Skeletal muscle satellite cell (primary cell): ENCODE results near the gene EHMT1.
"Not testable (repeated sequence)": the region's sequence is repeated elsewhere in the genome, so short reads cannot be mapped to it uniquely, and the experiment has no call there.

Experiments used
- H3K27me3 ChIP-seq: 2 replicates; pipeline ENCODE4 v1.7.0; 2013; ENCODE audit warnings: low read length; ENCODE audit not compliant: control insufficient read depth, insufficient read depth
- H3K36me3 ChIP-seq: 2 replicates; pipeline ENCODE4 v1.7.0; 2013; ENCODE audit warnings: mild to moderate bottlenecking, control low read depth, low read length; ENCODE audit not compliant: insufficient read depth
- H3K4me1 ChIP-seq: 2 replicates; pipeline ENCODE4 v1.7.0; 2013; ENCODE audit warnings: low read length; ENCODE audit not compliant: control insufficient read depth, insufficient read depth
- H3K4me2 ChIP-seq: 2 replicates; pipeline ENCODE4 v1.7.0; 2013; ENCODE audit warnings: mild to moderate bottlenecking, low read length
- H3K4me3 ChIP-seq: 2 replicates; pipeline ENCODE4 v1.7.0; 2013; ENCODE audit warnings: low read length
- H3K9ac ChIP-seq: 2 replicates; pipeline ENCODE4 v1.7.0; 2013; ENCODE audit warnings: mild to moderate bottlenecking, low read depth, low read length, moderate library complexity
- H3K9me3 ChIP-seq: replicated peaks from 2 replicates; pipeline ENCODE4 v1.7.0; 2013; ENCODE audit warnings: mild to moderate bottlenecking, control low read depth, low read length

The EHMT1 gene

DNA sequence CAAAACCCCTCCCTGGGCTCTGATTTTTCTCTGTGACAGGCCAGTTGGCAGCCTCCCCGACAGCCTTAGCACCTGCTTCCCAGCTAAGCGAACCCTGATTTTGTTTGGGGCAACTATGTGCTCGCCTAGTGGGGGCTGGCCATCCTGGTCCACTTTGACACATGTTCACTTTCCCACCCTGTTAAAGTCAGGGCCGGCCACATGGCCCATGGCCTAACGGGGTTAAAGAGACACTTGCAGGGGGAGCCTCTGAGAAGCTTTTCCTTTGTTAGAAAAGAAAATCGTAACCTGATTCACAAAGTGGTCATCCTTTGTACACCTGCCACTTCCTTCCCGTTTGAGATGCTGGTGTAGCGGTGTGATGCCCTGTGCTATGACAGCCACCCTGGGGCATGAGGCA, 257.5 kb downstream of the EHMT1 start:
- no peak overlapping the region for H3K4me3 ChIP-seq
- no peak overlapping the region for H3K4me2 ChIP-seq
- peaks cover 10% of the 10 kb centered on the region for H3K27me3 ChIP-seq
- H3K4me1 ChIP-seq: no peaks in the 10 kb centered on the region
- no peaks in the 10 kb centered on the region for H3K9me3 ChIP-seq
- no peaks in the 10 kb centered on the region for H3K36me3 ChIP-seq
- no peak overlapping the region for H3K9ac ChIP-seq

- Histone ChIP-seq H3K4me1 (no peaks in the 10 kb centered on the region), H3K4me3 (no peak overlapping the region), H3K27me3 (peaks cover 10% of the 10 kb centered on the region), H3K9ac (no peak overlapping the region), H3K4me2 (no peak overlapping the region), H3K9me3 (no peaks in the 10 kb centered on the region), H3K36me3 (no peaks in the 10 kb centered on the region)
These were observed 258.1 kb downstream of the EHMT1 start for GRCh38 chr9:137876781-137877386.

DNA sequence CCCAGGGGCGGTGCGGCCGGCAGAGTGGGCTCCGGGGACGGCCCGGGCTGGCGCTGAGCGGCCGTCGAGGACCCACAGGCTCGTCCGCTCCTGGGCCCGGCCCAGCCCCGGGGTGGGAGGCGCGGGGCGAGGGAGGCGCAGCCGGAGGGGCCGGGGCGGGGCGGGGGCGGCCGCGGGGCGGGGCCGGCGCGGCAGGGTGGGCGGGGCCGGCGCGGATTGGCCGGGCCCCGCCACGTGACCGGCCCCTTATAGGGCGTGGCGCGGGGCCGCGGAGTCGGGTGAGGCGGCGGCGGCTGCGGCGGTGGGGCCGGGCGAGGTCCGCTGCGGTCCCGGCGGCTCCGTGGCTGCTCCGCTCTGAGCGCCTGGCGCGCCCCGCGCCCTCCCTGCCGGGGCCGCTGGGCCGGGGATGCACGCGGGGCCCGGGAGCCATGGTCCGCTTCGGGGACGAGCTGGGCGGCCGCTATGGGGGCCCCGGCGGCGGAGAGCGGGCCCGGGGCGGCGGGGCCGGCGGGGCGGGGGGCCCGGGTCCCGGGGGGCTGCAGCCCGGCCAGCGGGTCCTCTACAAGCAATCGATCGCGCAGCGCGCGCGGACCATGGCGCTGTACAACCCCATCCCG, 258.8 kb downstream of the EHMT1 start, which contains the start of gene CACNA1B:
Gene CACNA1B (plus strand): TSS at position 277 of the 617 bp plus-strand sequence. CDS start 152 bp downstream, at position 429.
- peak within 1 kb of the TSS; percentile 45 for H3K4me3 ChIP-seq

GRCh38 chr9:137878146-137878941, 259.5 kb downstream of the EHMT1 start:
- Histone ChIP-seq H3K36me3 (no peaks in the 10 kb centered on the region), H3K27me3 (peaks cover 10% of the 10 kb centered on the region), H3K9ac (no peak overlapping the region), H3K4me2 (peak overlapping the region; percentile 82), H3K9me3 (no peaks in the 10 kb centered on the region), H3K4me1 (no peaks in the 10 kb centered on the region), H3K4me3 (peak overlapping the region; percentile 45)

More for the DNA sequence above, 258.8 kb downstream of the EHMT1 start, which contains the start of gene CACNA1B:
- not testable (repeated sequence) for H3K36me3 ChIP-seq, H3K9me3 ChIP-seq, H3K27me3 ChIP-seq, H3K4me1 ChIP-seq, H3K9ac ChIP-seq
- peak within 1 kb of the TSS; percentile 82 for H3K4me2 ChIP-seq

- Histone ChIP-seq H3K36me3 (no peaks in the 10 kb centered on the region), H3K4me2 (no peak overlapping the region), H3K4me3 (no peak overlapping the region), H3K9ac (no peak overlapping the region), H3K27me3 (peaks cover 10% of the 10 kb centered on the region), H3K9me3 (no peaks in the 10 kb centered on the region), H3K4me1 (no peaks in the 10 kb centered on the region)
These were observed 260.2 kb downstream of the EHMT1 start for GRCh38 chr9:137879052-137879451.

DNA sequence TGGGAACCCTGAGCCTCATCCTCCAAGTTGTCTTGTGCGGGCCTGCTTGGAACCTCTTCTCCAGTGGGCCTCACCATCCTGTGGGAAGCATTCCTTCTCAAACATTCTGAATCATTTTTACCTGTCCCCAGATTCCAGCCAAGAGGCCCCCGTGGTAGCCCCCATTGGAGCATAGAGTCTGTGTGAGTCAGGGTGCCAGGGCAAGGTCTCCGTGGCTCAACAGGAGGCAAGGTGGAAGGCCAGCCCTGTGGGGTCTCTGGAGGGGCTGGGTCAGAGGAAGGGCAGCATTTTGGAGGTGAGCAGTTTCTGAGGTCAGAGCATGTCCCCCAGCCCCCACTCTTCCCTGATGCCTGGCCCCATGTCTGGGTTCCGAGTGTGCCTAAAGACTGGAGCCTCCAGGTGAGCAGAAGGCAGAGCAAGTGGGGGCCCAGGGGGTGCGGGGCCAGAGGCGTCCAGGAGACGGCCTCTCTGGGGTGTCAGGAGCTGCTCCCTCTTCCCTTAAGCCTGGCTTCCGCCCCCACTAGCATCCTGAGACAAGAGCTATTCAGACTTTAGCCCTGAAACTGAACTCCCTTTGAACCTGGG, 260.9 kb downstream of the EHMT1 start:
- no peaks in the 10 kb centered on the region for H3K4me1 ChIP-seq
- no peaks in the 10 kb centered on the region for H3K36me3 ChIP-seq
- no peaks in the 10 kb centered on the region for H3K9me3 ChIP-seq
- no peak overlapping the region for H3K9ac ChIP-seq
- no peak overlapping the region for H3K4me2 ChIP-seq
- H3K4me3 ChIP-seq: no peak overlapping the region
- H3K27me3 ChIP-seq: peaks cover 10% of the 10 kb centered on the region

DNA sequence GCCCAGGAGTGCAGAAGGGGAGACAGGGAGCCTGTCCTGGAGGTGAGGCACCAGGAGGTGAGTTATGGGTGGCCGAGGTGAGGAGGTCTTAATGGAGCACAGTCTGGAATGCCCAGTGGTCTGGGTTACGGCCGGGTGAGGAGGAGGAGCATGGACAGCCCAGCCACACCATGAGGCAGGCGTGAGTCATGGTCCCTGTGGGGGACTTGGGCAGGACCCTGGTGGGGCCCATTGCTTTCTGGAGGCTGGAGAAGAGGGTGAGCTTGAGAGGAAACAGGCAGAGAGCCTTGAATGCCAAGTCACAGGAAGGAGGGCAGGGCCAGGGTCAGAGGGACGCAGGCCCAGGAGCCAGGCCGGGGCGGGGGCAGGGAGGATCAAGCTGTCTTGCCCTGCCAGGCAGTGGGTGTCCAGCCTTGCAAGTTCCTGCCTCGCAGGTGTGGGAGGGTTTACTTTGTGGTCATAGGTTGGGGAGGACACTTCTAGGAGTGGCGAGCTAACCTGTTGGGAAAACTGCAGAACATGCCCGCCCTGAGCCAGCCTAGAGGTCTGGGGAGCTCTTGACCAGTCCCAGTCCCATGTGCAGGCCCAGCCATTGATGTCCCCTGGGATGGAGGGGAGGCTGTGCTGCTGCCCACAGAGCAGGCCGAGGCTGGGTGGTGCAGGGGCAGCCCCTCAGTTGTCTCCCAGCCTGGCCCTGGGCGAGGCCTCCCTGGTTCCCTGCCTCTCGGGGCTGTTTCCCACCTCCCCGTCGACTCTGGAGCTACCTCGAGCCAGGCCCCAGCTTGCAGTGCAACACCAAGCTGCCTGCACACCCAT, 261.6 kb downstream of the EHMT1 start:
- H3K36me3 ChIP-seq: no peaks in the 10 kb centered on the region
- no peak overlapping the region for H3K4me2 ChIP-seq
- H3K27me3 ChIP-seq: peaks cover 10% of the 10 kb centered on the region
- H3K9ac ChIP-seq: no peak overlapping the region
- H3K4me3 ChIP-seq: no peak overlapping the region
- no peaks in the 10 kb centered on the region for H3K9me3 ChIP-seq
- no peaks in the 10 kb centered on the region for H3K4me1 ChIP-seq

- H3K27me3 ChIP-seq: peaks cover 8% of the 10 kb centered on the region
- H3K36me3 ChIP-seq: no peaks in the 10 kb centered on the region
- H3K4me1 ChIP-seq: no peaks in the 10 kb centered on the region
- no peak overlapping the region for H3K9ac ChIP-seq
- no peaks in the 10 kb centered on the region for H3K9me3 ChIP-seq
- H3K4me2 ChIP-seq: no peak overlapping the region
- no peak overlapping the region for H3K4me3 ChIP-seq
These were observed 262.2 kb downstream of the EHMT1 start for GRCh38 chr9:137880976-137881530.

DNA sequence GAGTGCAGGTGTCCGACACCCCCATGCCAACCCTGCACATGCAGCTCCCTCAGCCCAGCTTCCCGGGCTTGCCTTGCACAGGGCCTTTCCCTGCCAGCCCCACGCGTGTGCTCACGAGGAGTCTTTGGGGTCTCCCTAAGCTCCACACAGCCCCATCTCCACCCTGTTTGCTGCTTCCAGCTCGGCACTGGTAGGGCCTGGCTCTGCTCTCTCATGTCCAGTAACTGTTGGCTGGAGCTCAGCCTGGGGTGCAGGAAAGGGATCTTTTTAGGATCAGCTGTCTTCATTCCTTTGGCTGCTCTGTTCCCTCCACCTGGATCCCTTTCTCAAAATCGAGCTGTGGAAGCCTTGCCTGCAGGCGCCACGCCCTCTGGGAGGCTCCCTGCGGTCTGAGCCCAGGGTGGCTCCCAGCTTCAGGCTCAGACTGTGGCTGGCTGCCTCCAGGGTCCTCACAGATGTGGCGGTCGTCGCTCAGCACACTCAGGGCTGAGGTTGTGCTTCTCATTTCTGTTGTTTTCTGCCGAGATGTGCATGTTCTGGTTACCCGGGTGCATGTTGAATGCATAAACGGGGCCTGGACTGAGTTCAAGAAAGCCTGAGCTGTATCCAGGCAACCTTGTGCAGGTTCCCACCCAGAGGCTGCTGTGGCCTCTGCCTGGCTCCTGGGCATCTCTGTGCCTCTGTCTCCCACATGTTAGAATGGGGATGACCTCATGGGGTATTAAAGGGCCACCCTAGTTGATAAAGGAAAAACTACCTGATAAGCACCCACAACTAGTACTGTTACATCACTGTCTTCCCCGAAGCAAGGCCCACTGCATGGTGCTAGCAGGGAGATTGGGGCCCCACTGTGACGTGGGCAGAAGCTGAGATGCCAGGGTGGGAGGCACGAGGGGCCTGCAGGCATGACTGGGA, 263.0 kb downstream of the EHMT1 start:
- H3K9me3 ChIP-seq: no peaks in the 10 kb centered on the region
- no peaks in the 10 kb centered on the region for H3K36me3 ChIP-seq
- H3K9ac ChIP-seq: no peak overlapping the region
- no peak overlapping the region for H3K4me3 ChIP-seq
- H3K4me2 ChIP-seq: no peak overlapping the region
- no peaks in the 10 kb centered on the region for H3K4me1 ChIP-seq
- H3K27me3 ChIP-seq: no peaks in the 10 kb centered on the region

- H3K27me3 ChIP-seq: no peaks in the 10 kb centered on the region
- no peaks in the 10 kb centered on the region for H3K4me1 ChIP-seq
- H3K4me2 ChIP-seq: no peak overlapping the region
- no peak overlapping the region for H3K4me3 ChIP-seq
- H3K9ac ChIP-seq: no peak overlapping the region
- no peaks in the 10 kb centered on the region for H3K9me3 ChIP-seq
- H3K36me3 ChIP-seq: no peaks in the 10 kb centered on the region
These were observed 263.7 kb downstream of the EHMT1 start for GRCh38 chr9:137882506-137882821.
